OCI-LY7 (cell line): ENCODE measurements around the gene TAS2R7. TPM values are rescaled to one million over a fixed set of nuclear protein-coding genes. Genes with fewer than 3 reads are reported as not detected.

Experiments used
- BruUV-seq: library from RNA; stranded (reverse); fragments of 400-500 nt; replicated peaks from 2 replicates; lab custom pipeline; 2021; lab: Mats Ljungman, UMichigan
- CTCF ChIA-PET: fragments of 300-600 bp; sonication (Branson Sonifier 250); formaldehyde crosslinking; loops from one replicate; lab custom pipeline; 2022; ENCODE audit warnings: antibody characterized with exemption; ENCODE audit not compliant: unreplicated experiment; lab: Charles Lee
- POLR2A ChIA-PET: fragments of 300-600 bp; sonication (Branson Sonifier 250); formaldehyde crosslinking; loops from one replicate; lab custom pipeline; 2022; ENCODE audit warnings: antibody characterized with exemption; lab: Charles Lee
- DNase-seq: peaks from one replicate; pipeline ENCODE4 v3.0.0-alpha.2; 2015; ENCODE audit warnings: low spot score
- H2AFZ ChIP-seq: fragments of 200-600 bp; sonication (generic), shearing (Covaris generic); 2 replicates; pipeline ENCODE4 v1.6.1; 2014; ENCODE audit warnings: mild to moderate bottlenecking, antibody characterized with exemption, low read length, moderate library complexity
- H3K27ac ChIP-seq: fragments of 200-600 bp; sonication (generic); 2 replicates; pipeline ENCODE4 v1.5.1; 2014; ENCODE audit warnings: mixed run types, low read depth, mild to moderate bottlenecking, moderate library complexity, low read length, inconsistent platforms; ENCODE audit not compliant: poor library complexity, severe bottlenecking
- H3K36me3 ChIP-seq: fragments of 200-600 bp; sonication (generic); 2 replicates; pipeline ENCODE4 v1.6.1; 2014; ENCODE audit warnings: mild to moderate bottlenecking, antibody characterized with exemption, low read length, moderate library complexity, mixed read lengths; ENCODE audit not compliant: insufficient read depth
- H3K4me1 ChIP-seq: fragments of 200-600 bp; sonication (generic); 2 replicates; pipeline ENCODE4 v1.5.1; 2014; ENCODE audit warnings: mild to moderate bottlenecking, low read length; ENCODE audit not compliant: insufficient read depth, poor library complexity, severe bottlenecking
- H3K4me2 ChIP-seq: fragments of 200-600 bp; sonication (generic); 2 replicates; pipeline ENCODE4 v1.6.1; 2014; ENCODE audit warnings: mild to moderate bottlenecking, low read length
- H3K4me3 ChIP-seq: fragments of 200-600 bp; sonication (generic); 2 replicates; pipeline ENCODE4 v1.5.1; 2014; ENCODE audit warnings: mild to moderate bottlenecking, low read depth, low read length; ENCODE audit not compliant: poor library complexity, severe bottlenecking
- H3K79me2 ChIP-seq: fragments of 200-600 bp; sonication (generic); 2 replicates; pipeline ENCODE4 v1.6.1; 2016; ENCODE audit warnings: low read depth, mild to moderate bottlenecking, low read length, moderate library complexity, mixed read lengths; ENCODE audit not compliant: insufficient read depth
- H3K9me2 ChIP-seq: fragments of 200-600 bp; sonication (generic); 2 replicates; pipeline ENCODE4 v1.6.1; 2016; ENCODE audit warnings: mild to moderate bottlenecking, low read length, mixed read lengths; ENCODE audit not compliant: insufficient read depth
- H3K9me3 ChIP-seq: fragments of 200-600 bp; sonication (generic); 2 replicates; pipeline ENCODE4 v1.6.1; 2014; ENCODE audit warnings: mild to moderate bottlenecking, mixed run types, low read length, mixed read lengths
- H4K20me1 ChIP-seq: fragments of 200-600 bp; sonication (generic); 2 replicates; pipeline ENCODE4 v1.6.1; 2014; ENCODE audit warnings: mild to moderate bottlenecking, antibody characterized with exemption, low read length, moderate library complexity, mixed read lengths; ENCODE audit not compliant: insufficient read depth
- CTCF ChIP-seq: fragments of 200-600 bp; sonication (generic); conservative IDR thresholded peaks from 2 replicates; pipeline ENCODE4 v1.5.1; 2014; ENCODE audit warnings: mild to moderate bottlenecking, antibody characterized with exemption, low read length, moderate library complexity, mixed read lengths
- EZH2phosphoT487 ChIP-seq: fragments of 200-600 bp; sonication (generic); IDR thresholded peaks from 2 replicates; pipeline ENCODE4 v1.6.1; 2018; ENCODE audit warnings: low read depth, borderline replicate concordance, mild to moderate bottlenecking, mixed run types, antibody characterized with exemption, low read length, moderate library complexity, mixed read lengths
- intact Hi-C: fragments of 100-400 bp; cut with micrococcal nuclease; formaldehyde crosslinking; loops from one replicate; pipeline ENCODE4 v1.10.0; 2022; ENCODE audit not compliant: unreplicated experiment
- total RNA-seq, 2 experiments: library from RNA; depleted of rRNA in 1 of 2; stranded (reverse); fragments of >200 nt in 1 of 2; shearing (Covaris generic) in 1 of 2; gene quantifications; 2 replicates each; pipeline ENCODE4 v1.2.3, GENCODE V29; 2014 to 2022

The TAS2R7 gene
- total RNA-seq, 2 experiments from 2014 or later = not detected

- no peak for DNase-seq
- Histone ChIP-seq H2AFZ (no peak overlapping the region), H3K79me2 (no peaks in the 10 kb centered on the region), H3K4me3 (no peak overlapping the region), H3K9me2 (peaks cover 4% of the 10 kb centered on the region; the same call in 1 of the 2 replicates), H3K27ac (no peak overlapping the region), H3K9me3 (no peaks in the 10 kb centered on the region), H3K4me2 (no peak overlapping the region), H3K4me1 (no peaks in the 10 kb centered on the region), H4K20me1 (no peaks in the 10 kb centered on the region), H3K36me3 (no peaks in the 10 kb centered on the region)
- intact Hi-C loops = no loop called here
- TF ChIP-seq EZH2phosphoT487 = no peak
- TF ChIP-seq CTCF = no peak
- ChIA-PET POLR2A (interaction anchor here (1.5 kb wide), 1 partner anchor 12 kb away, joined by 5 read pairs; the partner anchor contains the start of gene TAS2R10), CTCF (no interaction called here)
- BruUV-seq = no TSS peak
These were observed 36.0 kb upstream of the TAS2R7 start for GRCh38 chr12:10838461-10838860.

- Histone ChIP-seq H3K27ac (no peak overlapping the region), H4K20me1 (no peaks in the 10 kb centered on the region), H3K4me3 (no peak overlapping the region), H3K36me3 (no peaks in the 10 kb centered on the region), H3K79me2 (no peaks in the 10 kb centered on the region), H3K4me2 (no peak overlapping the region), H3K9me2 (peaks cover 4% of the 10 kb centered on the region; the same call in 1 of the 2 replicates), H3K9me3 (no peaks in the 10 kb centered on the region), H3K4me1 (no peaks in the 10 kb centered on the region), H2AFZ (no peak overlapping the region)
- ChIA-PET CTCF (no interaction called here), POLR2A (no interaction called here)
- no peak for DNase-seq
- no TSS peak for BruUV-seq
- TF ChIP-seq EZH2phosphoT487 = no peak
- no peak for TF ChIP-seq CTCF
- intact Hi-C loops = no loop called here
These were observed 27.6 kb upstream of the TAS2R7 start for GRCh38 chr12:10829994-10830393.

- no peaks in the 10 kb centered on the region for H3K9me3 ChIP-seq
- no peaks in the 10 kb centered on the region for H4K20me1 ChIP-seq
- POLR2A ChIA-PET = interaction anchor here (0.6 to 1.4 kb wide), 2 partner anchors 12 to 696 kb away, joined by 3 to 5 read pairs; partner anchors contain the start of gene CLEC7A
- H3K27ac ChIP-seq = no peak within 1 kb of the TSS
- no peaks in the 10 kb centered on the region for H3K36me3 ChIP-seq
- H3K79me2 ChIP-seq = no peaks in the 10 kb centered on the region
- no peak for TF ChIP-seq EZH2phosphoT487
- no peak for TF ChIP-seq CTCF
- no peaks in the 10 kb centered on the region for H3K9me2 ChIP-seq
- H2AFZ ChIP-seq = no peak within 1 kb of the TSS
- CTCF ChIA-PET = no interaction called here
- BruUV-seq = no TSS peak
- intact Hi-C loops = no loop called here
- no peaks in the 10 kb centered on the region for H3K4me1 ChIP-seq
- H3K4me2 ChIP-seq = no peak within 1 kb of the TSS
- no peak within 1 kb of the TSS for H3K4me3 ChIP-seq
- DNase-seq = no peak
These were observed 23.8 kb upstream of the TAS2R7 start, which contains the start of gene TAS2R10 for GRCh38 chr12:10826258-10826657. Gene TAS2R10, minus strand, starts transcription at chr12:10826358. Its CDS starts 89 bp downstream, at chr12:10826269.
